Skeletal muscle satellite cell (primary cell): ENCODE measurements around the gene C4orf54. TPM values are rescaled to one million over a fixed set of nuclear protein-coding genes. Genes with fewer than 3 reads are reported as not detected.

Experiments
- H3K27me3 ChIP-seq: 2 replicates; pipeline ENCODE4 v1.7.0; 2013; ENCODE audit warnings: low read length; ENCODE audit not compliant: control insufficient read depth, insufficient read depth
- H3K36me3 ChIP-seq: 2 replicates; pipeline ENCODE4 v1.7.0; 2013; ENCODE audit warnings: mild to moderate bottlenecking, control low read depth, low read length; ENCODE audit not compliant: insufficient read depth
- H3K4me1 ChIP-seq: 2 replicates; pipeline ENCODE4 v1.7.0; 2013; ENCODE audit warnings: low read length; ENCODE audit not compliant: control insufficient read depth, insufficient read depth
- H3K4me2 ChIP-seq: 2 replicates; pipeline ENCODE4 v1.7.0; 2013; ENCODE audit warnings: mild to moderate bottlenecking, low read length
- H3K4me3 ChIP-seq: 2 replicates; pipeline ENCODE4 v1.7.0; 2013; ENCODE audit warnings: low read length
- H3K9ac ChIP-seq: 2 replicates; pipeline ENCODE4 v1.7.0; 2013; ENCODE audit warnings: mild to moderate bottlenecking, low read depth, low read length, moderate library complexity
- H3K9me3 ChIP-seq: replicated peaks from 2 replicates; pipeline ENCODE4 v1.7.0; 2013; ENCODE audit warnings: mild to moderate bottlenecking, control low read depth, low read length
- total RNA-seq: library from RNA; depleted of rRNA; stranded (reverse); fragments of >200 nt; gene quantifications from 2 replicates; pipeline ENCODE4 v1.2.3, GENCODE V29; 2012; rRNA removed

C4orf54 gene
- 0.44 TPM in 1 of 2 replicates, not detected in the other for total RNA-seq

GRCh38 chr4:99657798-99658197 lies at the start of gene C4orf54:
Gene C4orf54 (minus strand): TSS chr4:99657828. CDS start chr4:99654648, 3,180 bp downstream.
- Histone ChIP-seq H3K9me3 (no peaks in the 10 kb centered on the region), H3K9ac (no peak within 1 kb of the TSS), H3K4me2 (no peak within 1 kb of the TSS), H3K36me3 (no peaks in the 10 kb centered on the region), H3K4me3 (no peak within 1 kb of the TSS), H3K27me3 (peaks cover 6% of the 10 kb centered on the region), H3K4me1 (peaks cover 28% of the 10 kb centered on the region)

GRCh38 chr4:99705891-99706290 lies 48.3 kb upstream of the C4orf54 start:
- Histone ChIP-seq H3K27me3 (no peaks in the 10 kb centered on the region), H3K9me3 (no peaks in the 10 kb centered on the region), H3K4me1 (no peaks in the 10 kb centered on the region), H3K4me3 (no peak overlapping the region), H3K36me3 (no peaks in the 10 kb centered on the region), H3K4me2 (no peak overlapping the region), H3K9ac (no peak overlapping the region)

GRCh38 chr4:99696801-99697200 lies 39.2 kb upstream of the C4orf54 start:
- Histone ChIP-seq H3K4me1 (no peaks in the 10 kb centered on the region), H3K36me3 (no peaks in the 10 kb centered on the region), H3K27me3 (no peaks in the 10 kb centered on the region), H3K4me3 (no peak overlapping the region), H3K4me2 (no peak overlapping the region), H3K9ac (no peak overlapping the region), H3K9me3 (no peaks in the 10 kb centered on the region)

- Histone ChIP-seq H3K9ac (no peak overlapping the region), H3K4me3 (no peak overlapping the region), H3K9me3 (no peaks in the 10 kb centered on the region), H3K4me1 (no peaks in the 10 kb centered on the region), H3K36me3 (no peaks in the 10 kb centered on the region), H3K4me2 (no peak overlapping the region), H3K27me3 (no peaks in the 10 kb centered on the region)
These were observed 35.5 kb upstream of the C4orf54 start for GRCh38 chr4:99693140-99693539.

GRCh38 chr4:99690990-99691389 lies 33.4 kb upstream of the C4orf54 start:
- Histone ChIP-seq H3K4me2 (no peak overlapping the region), H3K36me3 (no peaks in the 10 kb centered on the region), H3K27me3 (no peaks in the 10 kb centered on the region), H3K9ac (no peak overlapping the region), H3K4me3 (no peak overlapping the region), H3K9me3 (no peaks in the 10 kb centered on the region), H3K4me1 (no peaks in the 10 kb centered on the region)

- Histone ChIP-seq H3K27me3 (no peaks in the 10 kb centered on the region), H3K36me3 (no peaks in the 10 kb centered on the region), H3K9ac (no peak overlapping the region), H3K4me3 (no peak overlapping the region), H3K9me3 (no peaks in the 10 kb centered on the region), H3K4me1 (no peaks in the 10 kb centered on the region), H3K4me2 (no peak overlapping the region)
These were observed 32.8 kb upstream of the C4orf54 start for GRCh38 chr4:99690472-99690871.

- Histone ChIP-seq H3K4me3 (no peak overlapping the region), H3K4me2 (no peak overlapping the region), H3K9ac (no peak overlapping the region), H3K36me3 (no peaks in the 10 kb centered on the region), H3K4me1 (no peaks in the 10 kb centered on the region), H3K9me3 (no peaks in the 10 kb centered on the region), H3K27me3 (no peaks in the 10 kb centered on the region)
These were observed 29.5 kb upstream of the C4orf54 start for GRCh38 chr4:99687120-99687519.

GRCh38 chr4:99685234-99685633 lies 27.6 kb upstream of the C4orf54 start:
- Histone ChIP-seq H3K9ac (no peak overlapping the region), H3K4me1 (no peaks in the 10 kb centered on the region), H3K27me3 (peaks cover 8% of the 10 kb centered on the region), H3K4me3 (no peak overlapping the region), H3K36me3 (no peaks in the 10 kb centered on the region), H3K4me2 (no peak overlapping the region), H3K9me3 (no peaks in the 10 kb centered on the region)

GRCh38 chr4:99683895-99684294 lies 26.3 kb upstream of the C4orf54 start:
- H3K9me3 ChIP-seq = no peaks in the 10 kb centered on the region
- no peak overlapping the region for H3K4me3 ChIP-seq
- H3K36me3 ChIP-seq = no peaks in the 10 kb centered on the region
- no peak overlapping the region for H3K9ac ChIP-seq
- H3K27me3 ChIP-seq = peaks cover 12% of the 10 kb centered on the region
- no peak overlapping the region for H3K4me2 ChIP-seq
- no peaks in the 10 kb centered on the region for H3K4me1 ChIP-seq

GRCh38 chr4:99679976-99680375 lies 22.3 kb upstream of the C4orf54 start:
- no peaks in the 10 kb centered on the region for H3K36me3 ChIP-seq
- peaks cover 12% of the 10 kb centered on the region for H3K27me3 ChIP-seq
- no peaks in the 10 kb centered on the region for H3K4me1 ChIP-seq
- H3K4me2 ChIP-seq = no peak overlapping the region
- no peak overlapping the region for H3K4me3 ChIP-seq
- no peaks in the 10 kb centered on the region for H3K9me3 ChIP-seq
- no peak overlapping the region for H3K9ac ChIP-seq

- no peak overlapping the region for H3K4me3 ChIP-seq
- H3K9me3 ChIP-seq = no peaks in the 10 kb centered on the region
- no peak overlapping the region for H3K9ac ChIP-seq
- H3K4me2 ChIP-seq = no peak overlapping the region
- H3K27me3 ChIP-seq = peaks cover 12% of the 10 kb centered on the region
- H3K4me1 ChIP-seq = no peaks in the 10 kb centered on the region
- no peaks in the 10 kb centered on the region for H3K36me3 ChIP-seq
These were observed 21.6 kb upstream of the C4orf54 start for GRCh38 chr4:99679204-99679603.

- no peak overlapping the region for H3K4me2 ChIP-seq
- H3K27me3 ChIP-seq = peaks cover 12% of the 10 kb centered on the region
- H3K4me1 ChIP-seq = no peaks in the 10 kb centered on the region
- no peaks in the 10 kb centered on the region for H3K36me3 ChIP-seq
- H3K4me3 ChIP-seq = no peak overlapping the region
- H3K9ac ChIP-seq = no peak overlapping the region
- no peaks in the 10 kb centered on the region for H3K9me3 ChIP-seq
These were observed 19.5 kb upstream of the C4orf54 start for GRCh38 chr4:99677161-99677560.
